DOHH2 (cell line): ENCODE data around the gene SCAMP4.

Source experiments
- H3F3A ChIP-seq: fragments of 200-600 bp; sonication (generic), shearing (Covaris generic); 2 replicates; pipeline ENCODE4 v1.6.0; 2016; ENCODE audit warnings: antibody characterized with exemption, mild to moderate bottlenecking; ENCODE audit not compliant: control insufficient read depth, insufficient read depth
- H3K27ac ChIP-seq: fragments of 200-600 bp; sonication (generic); 2 replicates; pipeline ENCODE4 v1.5.1; 2014; ENCODE audit warnings: low read depth, mild to moderate bottlenecking, low read length, moderate library complexity
- H3K27me3 ChIP-seq: fragments of 200-600 bp; sonication (generic); 2 replicates; pipeline ENCODE4 v1.6.1; 2014; ENCODE audit warnings: mild to moderate bottlenecking, low read length, mixed read lengths; ENCODE audit not compliant: control insufficient read depth
- H3K36me3 ChIP-seq: fragments of 200-600 bp; sonication (generic); 2 replicates; pipeline ENCODE4 v1.6.1; 2014; ENCODE audit warnings: mild to moderate bottlenecking, low read length, moderate library complexity, mixed read lengths; ENCODE audit not compliant: control insufficient read depth
- H3K4me1 ChIP-seq: fragments of 200-600 bp; sonication (generic); 2 replicates; pipeline ENCODE4 v1.6.1; 2014; ENCODE audit warnings: mild to moderate bottlenecking, low read length, mixed read lengths; ENCODE audit not compliant: control insufficient read depth
- H3K4me2 ChIP-seq: fragments of 200-600 bp; sonication (generic); 2 replicates; pipeline ENCODE4 v1.6.0; 2014; ENCODE audit warnings: mild to moderate bottlenecking, low read length, moderate library complexity
- H3K4me3 ChIP-seq: fragments of 200-600 bp; sonication (generic); 2 replicates; pipeline ENCODE4 v1.5.1; 2014; ENCODE audit warnings: mild to moderate bottlenecking, low read length, mixed read lengths
- H3K79me2 ChIP-seq: fragments of 200-600 bp; sonication (generic); 2 replicates; pipeline ENCODE4 v1.6.1; 2014; ENCODE audit warnings: mild to moderate bottlenecking, low read length, mixed read lengths; ENCODE audit not compliant: control insufficient read depth
- H3K9me2 ChIP-seq: fragments of 200-600 bp; sonication (generic); replicated peaks from 2 replicates; pipeline ENCODE4 v1.6.1; 2014; ENCODE audit warnings: mild to moderate bottlenecking, low read length, mixed read lengths; ENCODE audit not compliant: control insufficient read depth
- H3K9me3 ChIP-seq: fragments of 200-600 bp; sonication (generic); 2 replicates; pipeline ENCODE4 v1.6.1; 2014; ENCODE audit warnings: antibody characterized with exemption, low read length, mixed read lengths; ENCODE audit not compliant: control insufficient read depth, insufficient read depth
- H4K20me1 ChIP-seq: fragments of 200-600 bp; sonication (generic); 2 replicates; pipeline ENCODE4 v1.6.0; 2014; ENCODE audit warnings: low read depth, mild to moderate bottlenecking, antibody characterized with exemption, low read length, moderate library complexity; ENCODE audit not compliant: control insufficient read depth, insufficient read depth
- EZH2phosphoT487 ChIP-seq: fragments of 200-600 bp; sonication (generic); IDR thresholded peaks from 2 replicates; pipeline ENCODE4 v1.6.1; 2017; ENCODE audit warnings: borderline replicate concordance, mild to moderate bottlenecking, antibody characterized with exemption, low read length, moderate library complexity, mixed read lengths
- TF ChIP-seq, protein P1 (sequence below): fragments of 200-600 bp; sonication (generic); IDR thresholded peaks from one replicate; pipeline ENCODE4 v1.5.1; 2014; ENCODE audit warnings: antibody characterized with exemption, mild to moderate bottlenecking, low read depth, low read length; ENCODE audit not compliant: poor library complexity, severe bottlenecking

SCAMP4 gene, protein sequence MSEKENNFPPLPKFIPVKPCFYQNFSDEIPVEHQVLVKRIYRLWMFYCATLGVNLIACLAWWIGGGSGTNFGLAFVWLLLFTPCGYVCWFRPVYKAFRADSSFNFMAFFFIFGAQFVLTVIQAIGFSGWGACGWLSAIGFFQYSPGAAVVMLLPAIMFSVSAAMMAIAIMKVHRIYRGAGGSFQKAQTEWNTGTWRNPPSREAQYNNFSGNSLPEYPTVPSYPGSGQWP

DNA sequence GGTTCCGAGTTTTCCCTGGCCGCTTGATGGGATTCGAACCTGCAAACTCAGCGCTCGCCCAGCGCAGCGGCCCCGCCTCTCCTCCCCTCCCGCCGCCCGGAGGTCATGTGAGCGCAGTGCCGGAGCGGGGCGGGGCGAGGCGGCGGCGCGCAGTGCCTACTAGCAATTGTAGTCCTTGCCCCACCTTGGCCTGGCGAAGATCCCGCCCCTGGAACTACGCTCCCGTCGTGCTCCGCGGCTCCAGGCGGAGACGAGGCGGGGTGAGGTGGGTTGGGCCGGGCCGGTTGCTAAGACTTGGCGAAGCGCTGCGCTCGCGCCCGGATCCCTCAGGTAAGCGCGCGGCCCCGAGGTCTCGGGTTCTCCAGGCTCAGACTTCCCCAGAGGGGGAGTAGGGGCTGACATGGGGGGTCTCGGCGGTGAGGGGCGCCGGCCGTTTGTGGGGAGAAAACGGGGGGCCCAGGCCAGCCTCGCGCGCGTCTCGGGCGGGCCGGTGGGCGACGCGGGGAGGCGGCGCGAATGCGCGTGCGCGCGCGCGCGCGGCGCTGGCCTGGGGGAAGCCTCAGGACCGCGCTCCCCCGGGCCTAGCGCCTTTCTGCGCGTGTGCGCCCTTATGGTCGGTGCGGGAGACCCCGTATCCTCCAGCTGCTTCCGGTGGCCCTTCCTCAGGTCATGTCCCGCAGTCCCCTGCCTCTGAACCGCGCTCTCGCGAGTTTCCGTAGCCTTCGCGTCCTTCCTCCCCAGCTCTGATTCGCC is at the start of gene SCAMP4, which contains the start of gene ADAT3:
Gene SCAMP4, plus strand, starts transcription at position 290 of the 753 bp plus-strand sequence. CDS start 9,621 bp downstream, outside the sequence.
Gene ADAT3, plus strand, starts transcription at position 290 of the 753 bp plus-strand sequence. CDS start 6,649 bp downstream, outside the sequence.
- no peaks in the 10 kb centered on the region for H3K9me2 ChIP-seq
- peak within 1 kb of the TSS; percentile 90 for H3K4me3 ChIP-seq
- H3K4me2 ChIP-seq: peak within 1 kb of the TSS; percentile 95
- no peaks in the 10 kb centered on the region for H3K27me3 ChIP-seq
- peaks cover 31% of the 10 kb centered on the region for H3K4me1 ChIP-seq
- H3K27ac ChIP-seq: peak within 1 kb of the TSS; percentile 59
- peaks cover 19% of the 10 kb centered on the region for H3F3A ChIP-seq
- no peaks in the 10 kb centered on the region; the same call in 1 of the 2 replicates for H4K20me1 ChIP-seq
- TF ChIP-seq, protein P1, sequence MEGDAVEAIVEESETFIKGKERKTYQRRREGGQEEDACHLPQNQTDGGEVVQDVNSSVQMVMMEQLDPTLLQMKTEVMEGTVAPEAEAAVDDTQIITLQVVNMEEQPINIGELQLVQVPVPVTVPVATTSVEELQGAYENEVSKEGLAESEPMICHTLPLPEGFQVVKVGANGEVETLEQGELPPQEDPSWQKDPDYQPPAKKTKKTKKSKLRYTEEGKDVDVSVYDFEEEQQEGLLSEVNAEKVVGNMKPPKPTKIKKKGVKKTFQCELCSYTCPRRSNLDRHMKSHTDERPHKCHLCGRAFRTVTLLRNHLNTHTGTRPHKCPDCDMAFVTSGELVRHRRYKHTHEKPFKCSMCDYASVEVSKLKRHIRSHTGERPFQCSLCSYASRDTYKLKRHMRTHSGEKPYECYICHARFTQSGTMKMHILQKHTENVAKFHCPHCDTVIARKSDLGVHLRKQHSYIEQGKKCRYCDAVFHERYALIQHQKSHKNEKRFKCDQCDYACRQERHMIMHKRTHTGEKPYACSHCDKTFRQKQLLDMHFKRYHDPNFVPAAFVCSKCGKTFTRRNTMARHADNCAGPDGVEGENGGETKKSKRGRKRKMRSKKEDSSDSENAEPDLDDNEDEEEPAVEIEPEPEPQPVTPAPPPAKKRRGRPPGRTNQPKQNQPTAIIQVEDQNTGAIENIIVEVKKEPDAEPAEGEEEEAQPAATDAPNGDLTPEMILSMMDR: no peak
- no peak for TF ChIP-seq EZH2phosphoT487
- H3K36me3 ChIP-seq: peaks cover 6% of the 10 kb centered on the region
- H3K9me3 ChIP-seq: no peaks in the 10 kb centered on the region
- H3K79me2 ChIP-seq: peaks cover 48% of the 10 kb centered on the region

DNA sequence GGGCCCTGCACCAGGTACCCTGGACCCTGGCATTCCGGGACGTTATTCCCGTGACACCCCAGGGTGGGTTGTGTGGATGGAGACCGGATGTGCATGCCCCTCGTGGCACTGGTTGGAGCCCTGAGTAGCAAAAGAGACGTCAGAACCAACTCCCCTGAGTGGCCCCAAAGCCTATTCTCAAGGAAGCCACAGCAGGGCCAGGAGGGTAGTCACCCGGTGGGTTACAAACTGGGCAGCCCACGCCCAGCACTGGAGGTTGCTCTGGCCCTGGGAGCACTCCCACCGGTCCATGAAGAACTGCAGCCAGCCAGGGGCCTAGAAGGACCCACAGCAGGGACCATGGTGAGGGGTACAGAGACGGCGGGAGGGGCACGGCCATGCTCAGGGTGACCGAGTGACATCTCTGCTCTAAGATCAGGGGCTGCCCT is 49.4 kb upstream of the SCAMP4 start:
- TF ChIP-seq, protein P1: peak; percentile 5
- no peak for TF ChIP-seq EZH2phosphoT487
- H3K36me3 ChIP-seq: peaks cover 10% of the 10 kb centered on the region
- H3F3A ChIP-seq: peaks cover 18% of the 10 kb centered on the region
- no peaks in the 10 kb centered on the region for H3K9me2 ChIP-seq
- H4K20me1 ChIP-seq: peaks cover 13% of the 10 kb centered on the region; the same call in 1 of the 2 replicates
- no peaks in the 10 kb centered on the region for H3K27me3 ChIP-seq
- H3K9me3 ChIP-seq: no peaks in the 10 kb centered on the region
- H3K4me2 ChIP-seq: peak overlapping the region; percentile 98
- peak overlapping the region; percentile 80 for H3K27ac ChIP-seq
- H3K4me3 ChIP-seq: peak overlapping the region; percentile 78
- peaks cover 94% of the 10 kb centered on the region for H3K79me2 ChIP-seq
- peaks cover 94% of the 10 kb centered on the region for H3K4me1 ChIP-seq

DNA sequence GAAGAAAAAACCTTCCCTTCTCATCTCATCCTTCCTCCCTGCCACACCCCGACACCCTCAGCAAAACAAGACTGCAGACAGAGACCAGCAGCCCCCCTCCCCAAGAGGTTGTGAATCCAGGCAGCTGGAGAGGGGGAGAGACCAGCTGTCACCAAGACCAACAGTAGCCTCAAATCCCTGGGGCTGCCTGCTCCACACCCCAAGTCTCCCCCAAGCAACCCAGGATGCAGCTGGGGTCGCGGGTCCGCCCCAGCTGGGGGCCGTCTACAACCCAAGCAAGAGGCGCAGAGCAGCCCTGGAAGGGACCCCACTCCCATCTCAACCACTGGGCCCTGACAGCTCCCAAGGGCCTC is 48.9 kb upstream of the SCAMP4 start:
- H3K27ac ChIP-seq: peak overlapping the region; percentile 80
- TF ChIP-seq, protein P1: no peak
- no peak for TF ChIP-seq EZH2phosphoT487
- peak overlapping the region; percentile 98 for H3K4me2 ChIP-seq
- H3K4me1 ChIP-seq: peaks cover 99% of the 10 kb centered on the region
- peaks cover 18% of the 10 kb centered on the region for H3F3A ChIP-seq
- no peaks in the 10 kb centered on the region for H3K27me3 ChIP-seq
- H3K9me3 ChIP-seq: no peaks in the 10 kb centered on the region
- peak overlapping the region; percentile 78 for H3K4me3 ChIP-seq
- peaks cover 10% of the 10 kb centered on the region for H3K36me3 ChIP-seq
- H3K79me2 ChIP-seq: peaks cover 96% of the 10 kb centered on the region
- peaks cover 13% of the 10 kb centered on the region; the same call in 1 of the 2 replicates for H4K20me1 ChIP-seq
- H3K9me2 ChIP-seq: no peaks in the 10 kb centered on the region
